Measurements from ENCODE around the gene SLC4A3.

Gene SLC4A3

DNA sequence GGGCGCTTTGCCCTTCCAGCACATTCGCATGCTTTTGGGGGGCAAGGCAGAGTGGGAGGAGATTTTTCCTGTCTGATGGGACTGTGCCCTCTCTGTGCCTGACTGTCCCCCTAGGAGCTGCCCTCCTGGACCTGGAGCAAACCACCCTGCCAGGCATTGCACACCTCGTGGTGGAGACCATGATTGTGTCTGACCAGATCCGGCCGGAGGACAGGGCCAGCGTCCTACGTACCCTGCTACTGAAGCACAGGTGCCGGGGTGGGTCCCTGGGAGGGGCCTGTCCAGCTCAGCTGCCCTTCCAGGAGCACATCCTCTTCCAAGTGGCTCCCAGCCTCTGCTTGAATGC, 5.3 kb downstream of the SLC4A3 start:
- TF ChIP-seq GATA2 (IDR thresholded peaks at IDR 0.05; ENCODE audit: low read depth, low read length) (no peak), GATA3 (IDR thresholded peaks at IDR 0.05; ENCODE audit: low read depth, low read length) (no peak)

GRCh38 chr2:219633276-219634065, 6.0 kb downstream of the SLC4A3 start:
- TF ChIP-seq GATA2 (IDR thresholded peaks at IDR 0.05; ENCODE audit: low read depth, low read length) (no peak), GATA3 (IDR thresholded peaks at IDR 0.05; ENCODE audit: low read depth, low read length) (no peak)

DNA sequence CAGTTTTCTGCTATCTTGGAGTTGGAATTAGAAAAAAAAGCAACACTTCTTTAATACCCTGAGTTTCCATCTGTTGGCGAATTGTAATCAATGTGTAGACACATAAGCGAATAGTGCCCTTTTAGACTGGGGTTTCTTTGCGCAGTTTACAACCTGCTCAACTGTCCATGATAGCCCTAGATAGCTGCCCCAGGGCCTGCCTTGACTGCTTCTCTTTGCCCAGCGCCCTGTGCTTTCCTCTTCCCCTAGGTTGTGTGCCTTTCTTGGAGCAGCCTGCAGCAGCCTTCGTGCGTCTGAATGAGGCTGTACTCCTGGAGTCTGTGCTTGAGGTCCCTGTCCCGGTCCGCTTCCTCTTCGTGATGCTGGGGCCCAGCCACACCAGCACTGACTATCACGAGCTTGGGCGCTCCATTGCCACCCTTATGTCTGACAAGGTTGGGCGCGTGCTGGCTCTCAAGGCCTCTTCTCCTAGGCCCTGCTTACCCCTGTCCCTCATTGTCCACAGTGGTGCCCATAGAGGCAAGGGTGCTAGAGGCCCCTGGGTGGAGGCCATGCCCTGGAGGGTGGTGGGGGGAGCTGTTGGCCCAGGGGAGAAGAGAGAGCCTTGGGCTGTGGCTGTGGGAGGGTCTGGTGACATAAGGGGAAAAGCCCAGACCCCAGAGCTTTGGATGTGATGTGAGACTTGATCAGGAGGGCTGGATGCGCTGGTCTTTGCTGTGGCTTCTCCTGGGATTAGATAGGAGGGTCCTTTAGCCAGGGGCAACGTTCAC, 6.9 kb downstream of the SLC4A3 start:
- no peak for TF ChIP-seq GATA2 (IDR thresholded peaks at IDR 0.05; ENCODE audit: low read depth, low read length)
- no peak for TF ChIP-seq GATA3 (IDR thresholded peaks at IDR 0.05; ENCODE audit: low read depth, low read length)

DNA sequence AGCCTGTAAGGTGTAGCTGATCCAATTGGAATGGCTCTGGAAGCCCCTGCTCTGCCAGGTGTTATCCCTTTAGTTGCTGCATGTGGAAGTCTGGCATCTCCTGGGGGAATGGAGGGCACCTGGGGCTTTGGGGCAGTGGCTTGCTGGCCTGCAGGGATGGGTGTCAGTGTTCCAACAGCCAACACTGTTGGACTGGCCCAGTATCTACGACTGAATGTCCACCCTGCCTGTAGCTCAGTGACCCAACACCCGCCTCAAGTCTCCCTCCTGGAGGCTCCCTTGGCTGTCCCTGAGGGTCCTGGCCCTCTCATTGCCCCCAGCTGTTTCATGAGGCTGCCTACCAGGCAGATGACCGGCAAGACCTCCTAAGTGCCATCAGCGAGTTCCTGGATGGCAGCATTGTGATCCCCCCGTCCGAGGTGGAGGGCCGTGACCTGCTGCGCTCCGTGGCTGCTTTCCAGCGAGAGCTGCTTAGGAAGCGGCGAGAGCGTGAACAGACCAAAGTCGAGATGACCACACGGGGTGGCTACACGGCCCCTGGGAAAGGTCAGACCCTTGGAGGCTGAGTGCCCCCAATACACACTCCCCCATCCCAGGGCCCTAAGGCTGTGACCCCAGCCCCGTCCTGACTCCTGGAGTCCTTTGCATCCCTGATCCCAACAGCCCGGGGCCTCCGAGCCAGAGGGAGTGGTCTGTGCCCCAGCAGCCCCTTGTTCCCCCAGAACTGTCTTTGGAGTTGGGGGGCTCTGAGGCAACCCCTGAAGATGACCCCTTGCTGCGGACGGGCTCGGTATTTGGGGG, 7.7 kb downstream of the SLC4A3 start:
- TF ChIP-seq GATA2 (IDR thresholded peaks at IDR 0.05; ENCODE audit: low read depth, low read length) (no peak), GATA3 (IDR thresholded peaks at IDR 0.05; ENCODE audit: low read depth, low read length) (no peak)

DNA sequence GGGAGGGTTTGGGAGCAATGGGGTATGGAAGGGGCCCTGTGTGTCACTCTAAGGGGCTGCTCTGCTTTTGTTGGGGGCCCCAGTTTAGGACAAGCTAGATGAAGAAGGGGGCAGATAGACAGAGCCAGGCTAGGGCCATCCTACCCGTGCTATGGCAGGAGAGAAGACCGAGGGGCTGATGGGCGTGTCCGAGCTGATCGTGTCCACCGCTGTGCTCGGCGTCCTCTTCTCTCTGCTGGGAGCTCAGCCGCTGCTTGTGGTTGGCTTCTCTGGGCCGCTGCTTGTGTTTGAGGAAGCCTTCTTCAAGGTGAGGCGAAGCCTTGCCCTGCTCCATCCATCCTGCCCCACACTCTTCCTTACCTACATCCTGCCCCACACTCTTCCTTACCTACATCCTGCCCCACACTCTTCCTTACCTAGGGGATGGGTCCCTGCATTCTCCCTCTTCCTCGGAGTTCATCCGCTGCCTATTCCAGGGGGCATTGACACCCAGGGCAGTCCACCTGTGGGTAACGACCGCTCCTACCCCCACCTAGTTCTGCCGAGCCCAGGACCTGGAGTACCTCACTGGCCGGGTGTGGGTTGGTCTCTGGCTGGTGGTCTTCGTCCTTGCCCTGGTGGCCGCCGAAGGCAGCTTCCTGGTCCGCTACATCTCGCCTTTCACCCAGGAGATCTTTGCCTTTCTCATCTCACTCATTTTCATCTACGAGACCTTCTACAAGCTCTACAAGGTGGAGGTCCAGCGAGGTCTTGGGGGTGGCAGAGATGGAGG, 8.9 kb downstream of the SLC4A3 start:
- TF ChIP-seq GATA3 (IDR thresholded peaks at IDR 0.05; ENCODE audit: low read depth, low read length) (no peak), GATA2 (IDR thresholded peaks at IDR 0.05; ENCODE audit: low read depth, low read length) (no peak)

DNA sequence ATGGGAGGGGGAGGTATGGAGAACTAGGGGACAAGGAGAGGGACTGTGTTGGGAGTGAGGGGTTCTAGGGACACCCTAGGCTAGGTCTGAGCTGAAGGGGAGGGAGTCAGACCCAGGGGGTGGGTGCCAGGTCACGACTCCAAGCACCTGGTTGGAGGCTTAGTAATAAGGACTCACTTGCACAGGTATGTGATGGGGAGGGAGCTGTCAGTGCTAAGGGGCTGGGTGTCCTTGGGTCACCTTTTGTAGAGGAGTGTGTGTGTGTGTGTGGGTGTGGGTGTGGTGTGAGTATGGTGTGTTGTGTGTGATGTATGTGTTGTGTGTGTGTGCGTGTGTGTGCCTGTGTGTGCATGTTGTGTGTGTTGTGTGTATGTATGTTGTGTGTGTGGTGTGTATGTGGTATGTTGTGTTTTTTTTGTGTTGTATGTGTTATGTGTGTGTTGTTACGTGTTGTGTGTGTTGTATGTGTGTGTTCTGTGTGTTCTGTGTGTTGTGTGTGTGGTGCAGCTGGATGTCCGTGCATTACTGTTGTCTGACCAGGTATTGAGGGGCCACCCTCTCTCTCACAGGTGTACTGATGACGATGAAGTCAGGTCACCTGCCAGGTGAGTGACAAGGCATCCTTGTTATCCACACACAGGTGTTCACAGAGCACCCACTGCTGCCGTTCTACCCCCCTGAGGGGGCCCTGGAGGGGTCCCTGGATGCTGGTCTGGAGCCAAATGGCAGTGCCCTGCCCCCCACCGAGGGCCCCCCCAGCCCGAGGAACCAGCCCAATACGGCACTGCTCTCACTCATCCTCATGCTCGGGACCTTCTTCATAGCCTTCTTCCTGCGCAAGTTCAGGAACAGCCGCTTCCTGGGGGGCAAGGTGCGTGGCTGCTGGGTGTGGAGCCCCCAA, 9.8 kb downstream of the SLC4A3 start:
- no peak for TF ChIP-seq GATA2 (IDR thresholded peaks at IDR 0.05; ENCODE audit: low read depth, low read length)
- no peak for TF ChIP-seq GATA3 (IDR thresholded peaks at IDR 0.05; ENCODE audit: low read depth, low read length)

GRCh38 chr2:219637842-219638185, 10.4 kb downstream of the SLC4A3 start:
- no peak for TF ChIP-seq GATA3 (IDR thresholded peaks at IDR 0.05; ENCODE audit: low read depth, low read length)
- TF ChIP-seq GATA2 (IDR thresholded peaks at IDR 0.05; ENCODE audit: low read depth, low read length) = no peak

- no peak for TF ChIP-seq GATA3 (IDR thresholded peaks at IDR 0.05; ENCODE audit: low read depth, low read length)
- no peak for TF ChIP-seq GATA2 (IDR thresholded peaks at IDR 0.05; ENCODE audit: low read depth, low read length)
These were observed 11.0 kb downstream of the SLC4A3 start for GRCh38 chr2:219638217-219638947.

DNA sequence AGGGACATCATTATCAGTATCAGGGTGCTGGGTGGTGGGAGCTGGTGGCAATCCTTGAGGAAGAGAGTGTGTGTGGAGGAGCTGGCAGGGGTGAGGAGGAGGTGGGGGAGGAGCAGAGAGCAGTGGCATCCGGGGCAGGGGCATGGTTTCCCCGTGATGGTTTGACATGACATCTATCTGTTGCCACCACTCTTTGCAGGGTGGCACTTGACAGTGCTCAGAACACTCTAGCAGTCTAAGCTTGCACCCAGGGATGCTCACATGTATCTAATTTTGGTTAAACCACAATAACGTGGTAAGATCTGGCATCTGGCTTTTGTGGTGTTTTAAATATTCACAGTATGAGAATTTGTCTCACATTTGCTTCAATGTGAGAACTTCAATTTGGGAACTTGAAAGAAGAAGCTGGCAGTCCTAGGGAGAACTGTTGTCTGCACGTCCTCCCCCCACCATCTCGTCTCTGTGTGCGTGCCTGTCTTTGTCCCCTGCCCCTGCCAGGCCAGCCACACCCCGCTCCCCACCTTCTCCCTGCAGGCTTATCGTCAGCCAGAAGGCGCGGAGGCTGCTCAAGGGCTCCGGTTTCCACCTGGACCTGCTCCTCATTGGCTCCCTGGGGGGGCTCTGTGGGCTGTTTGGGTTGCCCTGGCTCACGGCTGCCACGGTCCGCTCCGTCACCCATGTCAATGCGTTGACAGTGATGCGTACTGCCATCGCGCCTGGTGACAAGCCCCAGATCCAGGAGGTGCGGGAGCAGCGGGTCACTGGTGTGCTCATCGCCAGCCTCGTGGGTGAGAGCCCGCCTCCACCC, 11.7 kb downstream of the SLC4A3 start:
- no peak for TF ChIP-seq GATA3 (IDR thresholded peaks at IDR 0.05; ENCODE audit: low read depth, low read length)
- no peak for TF ChIP-seq GATA2 (IDR thresholded peaks at IDR 0.05; ENCODE audit: low read depth, low read length)

DNA sequence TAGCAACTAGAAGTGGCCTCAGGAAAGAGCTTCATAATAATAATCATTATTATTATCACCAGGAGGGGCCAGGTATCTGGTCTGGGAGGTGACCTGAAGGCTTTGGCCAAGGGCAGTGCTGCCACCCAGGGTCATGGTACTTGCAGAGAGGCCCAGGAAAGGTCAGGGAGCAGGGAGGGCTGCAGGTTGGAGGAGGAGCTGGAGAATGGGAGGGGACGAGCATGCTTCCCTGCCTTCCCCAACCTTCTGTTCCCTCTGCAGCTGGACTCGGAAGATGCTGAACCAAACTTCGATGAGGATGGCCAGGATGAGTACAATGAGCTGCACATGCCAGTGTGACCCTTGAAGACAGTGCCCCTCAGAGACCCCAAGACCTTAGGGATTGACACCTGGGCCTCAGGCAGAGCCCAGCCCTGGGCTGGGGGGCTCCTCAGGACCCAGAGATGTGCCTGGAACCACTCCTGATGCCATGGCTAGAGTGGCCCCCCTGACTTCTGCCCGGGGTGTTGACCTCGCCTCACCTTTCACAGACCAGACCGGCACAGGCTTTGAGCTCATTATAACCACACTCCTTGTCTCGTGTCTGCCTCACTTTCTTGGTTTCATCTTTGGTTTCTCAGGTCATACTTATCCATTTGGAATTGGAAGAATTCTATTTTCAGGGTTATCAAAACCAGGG, 14.1 kb downstream of the SLC4A3 start:
- TF ChIP-seq GATA3 (IDR thresholded peaks at IDR 0.05; ENCODE audit: low read depth, low read length) = no peak
- TF ChIP-seq GATA2 (IDR thresholded peaks at IDR 0.05; ENCODE audit: low read depth, low read length) = no peak

DNA sequence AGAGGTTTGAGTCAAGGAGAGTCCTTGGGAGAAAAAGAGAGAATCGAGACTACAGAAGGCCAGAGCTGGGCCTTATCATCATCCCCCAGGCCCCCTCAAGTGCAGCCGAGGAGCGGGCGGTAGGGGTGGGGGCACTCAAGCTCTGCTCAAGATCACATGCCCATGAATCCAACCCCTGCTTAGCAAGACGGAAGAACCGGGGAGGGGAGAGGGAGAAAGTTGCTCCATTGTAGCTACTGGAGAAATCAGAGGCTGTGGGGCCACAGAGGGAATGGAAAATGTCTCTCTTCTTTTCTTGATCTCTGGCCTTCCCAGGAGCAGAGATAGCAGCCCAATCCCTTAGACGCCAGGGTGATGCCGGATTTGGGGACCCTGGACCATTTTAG, 14.6 kb downstream of the SLC4A3 start:
- TF ChIP-seq GATA3 (IDR thresholded peaks at IDR 0.05; ENCODE audit: low read depth, low read length) (no peak), GATA2 (IDR thresholded peaks at IDR 0.05; ENCODE audit: low read depth, low read length) (no peak)
